Activated CD8-positive, alpha-beta memory T cell treated with anti-CD3 and anti-CD28 coated beads, Interleukin-2, amount 50 U/mL, for 48 hours (primary cell): ENCODE results near the gene NUP210L.

Experiments
- DNase-seq: peaks from one replicate; pipeline ENCODE4 v3.0.0-alpha.2; 2020

NUP210L gene

GRCh38 chr1:153962088-153963029 is 192.5 kb downstream of the NUP210L start:
- no peak for DNase-seq

GRCh38 chr1:153961421-153961820 is 193.5 kb downstream of the NUP210L start:
- DNase-seq, result no peak

- DNase-seq, result no peak
These were observed 194.7 kb downstream of the NUP210L start for GRCh38 chr1:153960206-153960605.

GRCh38 chr1:153959454-153959853 is 195.4 kb downstream of the NUP210L start:
- no peak for DNase-seq

- no peak for DNase-seq
These were observed 196.0 kb downstream of the NUP210L start for GRCh38 chr1:153958961-153959260.

- peak; percentile 96 for DNase-seq
These were observed 196.5 kb downstream of the NUP210L start, which contains the start of gene CRTC2 for GRCh38 chr1:153958111-153958960. CRTC2 (minus strand) TSS chr1:153958612; CDS start chr1:153958497, 115 bp downstream.

- peak; percentile 72 for DNase-seq
These were observed 197.1 kb downstream of the NUP210L start for GRCh38 chr1:153957744-153958110.

- DNase-seq, result no peak
These were observed 197.7 kb downstream of the NUP210L start for GRCh38 chr1:153956997-153957715.

- no peak for DNase-seq
These were observed 200.0 kb downstream of the NUP210L start for GRCh38 chr1:153954826-153955225.

- no peak for DNase-seq
These were observed 201.0 kb downstream of the NUP210L start for GRCh38 chr1:153953859-153954365.

- no peak for DNase-seq
These were observed 203.1 kb downstream of the NUP210L start for GRCh38 chr1:153951801-153952200.

- DNase-seq, result no peak
These were observed 203.7 kb downstream of the NUP210L start for GRCh38 chr1:153951183-153951582.

- peak; percentile 88 for DNase-seq
These were observed 208.1 kb downstream of the NUP210L start, which contains the start of gene DENND4B for GRCh38 chr1:153946622-153947241. DENND4B (minus strand) TSS chr1:153946718; CDS start chr1:153944374, 2,344 bp downstream.

GRCh38 chr1:153945795-153946621 is 208.9 kb downstream of the NUP210L start:
- peak; percentile 87 for DNase-seq

GRCh38 chr1:153945131-153945794 is 209.6 kb downstream of the NUP210L start:
- peak; percentile 85 for DNase-seq

GRCh38 chr1:153944827-153945117 is 210.1 kb downstream of the NUP210L start:
- no peak for DNase-seq

GRCh38 chr1:153944005-153944826 is 210.7 kb downstream of the NUP210L start:
- DNase-seq, result no peak

- DNase-seq, result no peak
These were observed 211.9 kb downstream of the NUP210L start for GRCh38 chr1:153942766-153943549.
